Activated naive CD8-positive, alpha-beta T cell (primary cell): Measurements from ENCODE around the gene RPUSD1.
A peak's percentile ranks its signal among the peaks of the same experiment; 100 is the strongest.
"Not testable (repeated sequence)": the region's sequence is repeated elsewhere in the genome, so short reads cannot be mapped to it uniquely, and the experiment has no call there.

Source experiments
- H3K27ac Mint-ChIP-seq: one replicate; pipeline ENCODE4 v1.8.0; 2021; ENCODE audit warnings: mixed read lengths
- H3K27me3 Mint-ChIP-seq: one replicate; pipeline ENCODE4 v1.8.0; 2021; ENCODE audit warnings: mixed read lengths
- H3K36me3 Mint-ChIP-seq: one replicate; pipeline ENCODE4 v1.8.0; 2021; ENCODE audit warnings: mixed read lengths
- H3K4me1 Mint-ChIP-seq: one replicate; pipeline ENCODE4 v1.8.0; 2021; ENCODE audit warnings: low read depth, mixed read lengths
- H3K4me3 Mint-ChIP-seq: one replicate; pipeline ENCODE4 v1.8.0; 2021; ENCODE audit warnings: mild to moderate bottlenecking, mixed read lengths
- H3K9me3 Mint-ChIP-seq: one replicate; pipeline ENCODE4 v1.8.0; 2021; ENCODE audit warnings: low read depth, mixed read lengths

Gene RPUSD1, protein sequence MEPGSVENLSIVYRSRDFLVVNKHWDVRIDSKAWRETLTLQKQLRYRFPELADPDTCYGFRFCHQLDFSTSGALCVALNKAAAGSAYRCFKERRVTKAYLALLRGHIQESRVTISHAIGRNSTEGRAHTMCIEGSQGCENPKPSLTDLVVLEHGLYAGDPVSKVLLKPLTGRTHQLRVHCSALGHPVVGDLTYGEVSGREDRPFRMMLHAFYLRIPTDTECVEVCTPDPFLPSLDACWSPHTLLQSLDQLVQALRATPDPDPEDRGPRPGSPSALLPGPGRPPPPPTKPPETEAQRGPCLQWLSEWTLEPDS

DNA sequence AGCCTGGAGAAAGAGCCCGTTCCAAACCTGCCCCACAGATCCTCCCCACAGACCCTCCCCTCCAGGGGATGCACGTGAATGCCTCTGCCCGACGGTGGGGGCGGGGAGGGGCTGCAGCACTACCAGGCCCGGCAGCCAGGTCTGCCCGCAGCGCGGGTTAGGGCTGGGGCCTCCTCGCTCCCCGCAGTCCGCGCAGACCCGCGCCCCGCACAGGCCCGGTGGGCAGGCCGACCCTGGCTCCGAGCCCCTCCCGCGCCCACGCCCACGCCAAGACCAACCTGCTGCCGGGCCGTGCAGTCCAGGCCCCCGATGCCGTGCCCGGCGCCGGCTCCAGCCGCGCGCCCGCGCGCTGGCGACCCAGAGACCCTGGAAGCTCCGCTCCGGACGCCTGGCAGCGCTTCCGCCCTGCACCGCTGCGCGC is at the start of gene RPUSD1:
Gene RPUSD1, minus strand, starts transcription at position 404 of the 421 bp plus-strand sequence. CDS start 644 bp downstream, outside the sequence.
- H3K4me1 Mint-ChIP-seq: peaks cover 4% of the 10 kb centered on the region
- H3K27ac Mint-ChIP-seq: peak within 1 kb of the TSS; percentile 68
- H3K4me3 Mint-ChIP-seq: peak within 1 kb of the TSS; percentile 88
- no peaks in the 10 kb centered on the region for H3K36me3 Mint-ChIP-seq
- H3K27me3 Mint-ChIP-seq: no peaks in the 10 kb centered on the region
- H3K9me3 Mint-ChIP-seq: no peaks in the 10 kb centered on the region

DNA sequence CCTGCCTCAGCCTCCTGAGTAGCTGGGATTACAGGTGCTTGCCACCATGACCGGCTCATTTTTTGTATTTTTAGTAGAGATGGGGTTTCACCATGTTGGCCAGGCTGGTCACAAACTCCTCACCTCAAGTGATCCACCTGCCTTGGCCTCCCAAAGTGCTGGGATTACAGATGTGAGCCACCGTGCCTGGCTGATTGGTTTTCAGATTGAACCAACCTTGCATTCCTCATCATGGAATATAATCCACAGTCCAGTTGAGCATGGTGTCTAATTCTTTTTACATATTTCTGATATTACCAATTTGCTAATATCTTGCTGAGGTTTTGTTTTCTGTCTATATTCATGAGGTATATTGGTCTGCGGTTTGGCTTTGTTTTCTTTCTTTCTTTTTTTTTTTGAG is 48.6 kb upstream of the RPUSD1 start:
- H3K27me3 Mint-ChIP-seq, H3K9me3 Mint-ChIP-seq, H3K4me1 Mint-ChIP-seq, H3K36me3 Mint-ChIP-seq, H3K27ac Mint-ChIP-seq, H3K4me3 Mint-ChIP-seq: not testable (repeated sequence)

DNA sequence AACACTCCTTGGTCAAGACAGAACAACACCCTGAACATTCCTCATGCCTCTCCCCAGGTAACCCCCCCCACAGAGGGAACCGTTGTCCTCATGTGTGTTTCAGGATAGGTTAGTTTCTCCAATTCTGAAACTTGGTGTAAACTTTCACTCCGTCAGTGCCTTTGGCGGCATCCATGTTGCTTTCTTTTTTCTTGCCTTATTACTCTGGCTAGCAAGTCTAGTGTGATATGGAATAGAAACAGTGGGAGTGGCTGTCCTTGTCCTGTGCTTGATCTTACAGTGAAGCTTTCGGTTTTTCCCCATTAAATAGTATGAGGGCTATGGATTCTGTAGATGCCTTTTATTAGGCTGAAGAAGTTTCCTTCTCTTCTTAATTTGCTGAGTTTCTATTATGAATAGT is 48.0 kb upstream of the RPUSD1 start:
- H3K9me3 Mint-ChIP-seq: peaks cover 6% of the 10 kb centered on the region
- no peaks in the 10 kb centered on the region for H3K4me1 Mint-ChIP-seq
- H3K27ac Mint-ChIP-seq: no peak overlapping the region
- H3K4me3 Mint-ChIP-seq: no peak overlapping the region
- no peaks in the 10 kb centered on the region for H3K27me3 Mint-ChIP-seq
- H3K36me3 Mint-ChIP-seq: no peaks in the 10 kb centered on the region

DNA sequence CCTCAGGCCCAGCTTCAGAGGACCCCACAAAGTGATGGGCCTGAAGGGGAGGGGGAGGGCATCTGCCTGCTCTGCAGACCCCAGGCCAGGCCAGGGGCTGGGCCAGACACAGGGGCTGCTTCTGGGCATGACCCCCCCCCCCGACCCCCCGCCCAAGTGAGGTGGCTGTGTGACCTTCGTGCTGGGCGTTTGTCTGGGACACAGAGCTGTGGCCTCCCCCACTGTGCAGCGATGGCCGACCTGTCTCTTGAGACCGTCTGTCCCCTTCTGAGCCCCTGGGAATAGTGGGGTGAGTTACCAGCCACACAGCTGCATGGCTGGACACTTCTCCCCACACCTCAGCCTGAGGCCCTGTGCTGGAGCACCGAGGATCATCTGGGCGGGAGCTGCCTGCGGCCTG is 47.2 kb upstream of the RPUSD1 start:
- H3K4me3 Mint-ChIP-seq: no peak overlapping the region
- H3K27ac Mint-ChIP-seq: no peak overlapping the region
- no peaks in the 10 kb centered on the region for H3K27me3 Mint-ChIP-seq
- no peaks in the 10 kb centered on the region for H3K4me1 Mint-ChIP-seq
- no peaks in the 10 kb centered on the region for H3K36me3 Mint-ChIP-seq
- H3K9me3 Mint-ChIP-seq: peaks cover 6% of the 10 kb centered on the region

DNA sequence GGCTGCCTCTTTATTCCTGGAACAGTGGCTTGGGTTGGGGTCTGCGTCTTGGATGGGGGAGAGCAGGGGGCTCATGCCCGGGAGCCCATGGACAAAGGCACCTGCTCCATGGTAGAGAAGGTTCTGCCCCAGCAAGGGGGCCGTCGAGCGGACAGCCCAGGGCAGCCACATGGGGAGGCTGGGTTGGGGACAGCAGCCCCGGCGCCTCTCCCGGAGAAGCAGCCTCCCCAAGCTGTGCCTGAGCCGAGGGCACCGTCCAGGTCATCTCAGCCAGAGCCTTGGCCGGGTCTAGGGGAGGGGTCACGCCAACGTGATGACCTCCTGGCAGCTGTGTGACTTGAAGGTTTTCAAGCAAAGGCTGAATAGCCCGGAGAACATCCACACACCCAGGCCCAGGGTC is 45.2 kb upstream of the RPUSD1 start:
- H3K36me3 Mint-ChIP-seq: no peaks in the 10 kb centered on the region
- H3K9me3 Mint-ChIP-seq: peaks cover 6% of the 10 kb centered on the region
- peaks cover 2% of the 10 kb centered on the region for H3K27me3 Mint-ChIP-seq
- no peaks in the 10 kb centered on the region for H3K4me1 Mint-ChIP-seq
- no peak overlapping the region for H3K4me3 Mint-ChIP-seq
- no peak overlapping the region for H3K27ac Mint-ChIP-seq

DNA sequence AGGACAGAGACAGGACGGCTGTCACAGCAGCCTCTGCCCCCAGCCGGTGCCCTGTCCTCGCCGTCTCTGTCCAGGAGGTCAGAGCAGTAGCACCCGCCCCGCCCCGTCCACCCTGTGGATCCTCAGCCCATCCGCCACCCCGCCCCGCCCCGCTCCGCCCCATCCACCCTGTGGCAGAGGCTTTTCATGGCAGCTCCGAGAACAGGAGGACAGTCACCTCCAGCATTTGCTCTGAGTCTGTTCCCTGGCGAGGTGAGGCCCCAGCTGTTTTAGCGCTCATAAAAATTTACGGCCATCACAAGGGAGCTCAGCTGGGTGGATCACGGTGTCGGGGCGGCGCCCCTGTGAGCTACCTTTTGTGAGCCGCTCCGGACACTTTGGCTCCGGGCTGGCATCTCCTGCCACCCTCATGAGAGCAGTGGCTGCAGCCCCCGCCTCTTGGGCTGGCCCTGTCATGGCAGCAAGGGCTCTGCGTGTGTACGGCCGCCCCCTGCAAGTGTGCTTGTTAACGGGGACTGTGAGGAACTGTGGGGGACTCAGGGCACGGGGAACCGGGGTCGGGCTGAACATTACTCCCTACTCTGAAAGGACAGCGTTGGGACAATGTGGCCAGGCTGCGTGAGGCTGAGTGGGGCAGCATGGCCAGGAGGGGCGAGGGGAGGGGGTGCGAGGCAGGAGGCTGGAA is 44.6 kb upstream of the RPUSD1 start:
- Mint-ChIP-seq H3K27me3 (peaks cover 2% of the 10 kb centered on the region), H3K36me3 (no peaks in the 10 kb centered on the region), H3K27ac (no peak overlapping the region), H3K9me3 (peaks cover 6% of the 10 kb centered on the region), H3K4me1 (no peaks in the 10 kb centered on the region), H3K4me3 (no peak overlapping the region)

DNA sequence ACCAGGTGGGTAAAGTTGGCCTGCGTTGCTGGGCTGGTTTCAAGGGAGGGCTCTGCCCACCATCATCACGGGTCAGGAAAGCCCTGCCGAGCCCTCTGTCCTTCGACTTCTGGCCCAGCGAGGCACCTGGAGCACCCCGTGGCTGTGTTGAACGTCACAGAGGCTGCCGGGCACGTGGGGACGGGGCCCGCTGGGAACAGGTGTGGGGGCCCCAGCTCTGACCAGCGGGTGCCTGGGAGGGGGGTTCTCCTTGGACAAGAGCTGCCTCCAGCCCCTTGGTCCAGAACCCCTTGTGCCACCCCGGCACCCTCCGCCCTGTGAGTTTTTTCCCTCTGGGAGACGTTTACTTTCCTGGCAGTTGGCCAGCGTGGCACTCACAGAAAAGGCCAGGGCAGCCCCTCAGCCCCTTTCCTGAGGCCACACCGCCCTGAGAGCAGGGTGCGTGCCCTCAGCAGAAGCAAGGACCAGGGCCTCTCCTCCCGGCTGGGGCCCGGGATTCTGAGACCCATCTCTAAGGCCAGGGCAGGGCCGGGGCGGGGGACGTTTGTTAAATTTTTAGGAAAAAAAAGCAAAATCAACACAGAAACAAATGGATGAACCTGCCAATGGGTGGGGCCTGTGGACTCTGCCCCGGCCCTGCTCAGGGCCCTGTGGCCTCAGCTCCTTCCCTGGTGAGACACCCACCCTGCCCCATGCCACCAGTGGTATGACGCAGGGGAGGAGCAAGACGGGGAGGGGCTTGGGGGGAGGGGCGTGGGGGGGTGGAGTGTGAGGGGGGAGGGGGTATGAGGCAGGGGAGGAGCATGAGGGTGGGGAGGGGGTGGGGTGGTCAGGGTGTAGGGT is 43.6 kb upstream of the RPUSD1 start:
- Mint-ChIP-seq H3K4me3 (no peak overlapping the region), H3K27ac (no peak overlapping the region), H3K4me1 (no peaks in the 10 kb centered on the region), H3K9me3 (peaks cover 6% of the 10 kb centered on the region), H3K27me3 (peaks cover 2% of the 10 kb centered on the region), H3K36me3 (no peaks in the 10 kb centered on the region)

DNA sequence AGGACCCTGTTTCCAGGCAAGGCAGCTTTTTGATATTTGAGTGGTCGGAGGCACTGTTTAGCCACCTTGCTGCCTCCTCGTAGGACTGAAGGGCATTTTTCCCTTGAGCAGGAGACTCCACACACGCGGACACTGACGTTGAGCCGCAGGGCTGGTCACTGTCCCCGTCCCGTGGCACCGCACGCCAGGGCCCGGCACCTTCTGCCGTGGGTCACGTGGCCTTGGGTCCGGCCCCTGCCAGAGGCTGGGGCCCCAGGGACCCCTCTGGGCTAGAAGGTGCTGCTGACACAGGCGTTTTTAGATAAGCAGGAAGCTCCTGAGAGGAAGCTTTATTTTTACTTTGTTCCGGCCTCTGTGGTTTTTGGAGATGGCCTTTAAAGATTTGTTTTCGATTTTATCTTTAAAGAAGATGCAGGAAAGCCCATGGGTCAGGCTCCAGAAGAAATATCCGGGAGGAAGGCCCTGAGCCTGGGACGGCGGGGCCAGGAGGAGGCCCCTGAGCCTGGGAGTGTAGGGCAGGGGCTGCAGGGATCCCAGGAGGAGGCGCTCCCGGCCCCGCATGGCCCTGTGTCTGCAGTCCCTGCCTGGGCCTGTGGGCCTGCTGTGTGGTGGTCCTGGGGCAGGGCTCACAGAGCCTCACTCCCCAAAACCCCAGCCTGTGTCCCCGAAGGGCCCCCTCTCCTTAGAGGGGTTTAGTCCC is 42.8 kb upstream of the RPUSD1 start:
- H3K27ac Mint-ChIP-seq: no peak overlapping the region
- no peaks in the 10 kb centered on the region for H3K4me1 Mint-ChIP-seq
- no peak overlapping the region for H3K4me3 Mint-ChIP-seq
- no peaks in the 10 kb centered on the region for H3K9me3 Mint-ChIP-seq
- peaks cover 2% of the 10 kb centered on the region for H3K27me3 Mint-ChIP-seq
- no peaks in the 10 kb centered on the region for H3K36me3 Mint-ChIP-seq

DNA sequence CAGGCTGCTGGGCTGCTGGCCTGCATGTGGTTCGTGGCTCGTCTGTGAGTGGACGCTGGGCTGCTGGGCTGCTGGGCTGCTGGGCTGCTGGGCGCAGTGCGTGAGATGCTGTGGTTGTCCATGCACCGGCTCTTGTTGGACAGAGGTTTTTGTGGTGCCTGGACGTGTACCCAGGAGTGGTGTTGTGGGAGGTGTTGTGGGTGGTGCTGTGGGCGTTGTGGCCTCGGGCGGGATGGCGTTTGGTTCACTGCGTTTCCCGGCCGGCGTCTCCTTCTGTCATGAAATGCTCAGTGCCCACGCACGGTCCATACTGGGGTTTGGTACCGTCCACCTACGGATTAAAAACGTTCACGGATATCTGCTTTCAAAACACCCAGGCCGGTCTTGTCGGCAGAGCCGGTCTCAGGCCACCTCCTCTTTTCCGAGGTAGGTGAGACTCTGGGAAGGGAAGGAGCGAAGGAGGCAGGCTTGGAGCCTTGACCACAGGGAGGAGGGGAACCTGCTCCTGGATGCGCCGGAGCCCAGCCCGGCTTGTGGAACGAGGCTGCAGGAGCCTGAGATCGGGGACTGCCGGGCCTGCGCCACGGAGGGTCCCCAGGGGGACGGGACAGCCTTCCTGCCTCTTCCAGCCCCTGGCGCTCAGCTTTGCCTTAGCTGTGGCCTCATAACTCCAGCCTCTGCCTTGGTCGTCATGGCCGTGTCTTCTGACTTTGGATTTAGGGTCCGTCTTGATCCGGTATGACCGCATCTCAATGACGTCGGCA is 42.1 kb upstream of the RPUSD1 start:
- Mint-ChIP-seq H3K36me3 (no peaks in the 10 kb centered on the region), H3K27me3 (peaks cover 2% of the 10 kb centered on the region), H3K9me3 (no peaks in the 10 kb centered on the region), H3K4me3 (no peak overlapping the region), H3K4me1 (no peaks in the 10 kb centered on the region), H3K27ac (no peak overlapping the region)

DNA sequence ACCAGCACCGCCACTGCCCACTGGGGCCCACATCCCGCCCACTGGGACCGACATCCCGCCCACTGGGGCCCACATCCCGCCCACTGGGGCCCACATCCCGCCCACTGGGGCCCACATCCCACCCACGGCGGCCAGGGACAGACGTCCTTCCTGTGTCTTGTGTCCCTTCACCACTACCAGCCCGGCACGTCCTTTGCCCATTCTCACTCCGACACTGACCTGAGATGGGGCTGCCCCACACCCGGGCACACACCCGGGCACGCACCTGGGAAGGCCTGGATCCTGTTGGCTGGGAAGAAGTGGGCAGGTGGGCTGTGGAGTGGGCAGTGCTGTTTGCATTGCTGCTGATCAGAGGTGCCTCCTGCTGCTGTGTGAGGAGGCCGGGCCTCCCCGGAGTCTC is 40.7 kb upstream of the RPUSD1 start:
- no peak overlapping the region for H3K4me3 Mint-ChIP-seq
- H3K9me3 Mint-ChIP-seq: no peaks in the 10 kb centered on the region
- H3K36me3 Mint-ChIP-seq: no peaks in the 10 kb centered on the region
- H3K27me3 Mint-ChIP-seq: peaks cover 2% of the 10 kb centered on the region
- no peaks in the 10 kb centered on the region for H3K4me1 Mint-ChIP-seq
- H3K27ac Mint-ChIP-seq: no peak overlapping the region

DNA sequence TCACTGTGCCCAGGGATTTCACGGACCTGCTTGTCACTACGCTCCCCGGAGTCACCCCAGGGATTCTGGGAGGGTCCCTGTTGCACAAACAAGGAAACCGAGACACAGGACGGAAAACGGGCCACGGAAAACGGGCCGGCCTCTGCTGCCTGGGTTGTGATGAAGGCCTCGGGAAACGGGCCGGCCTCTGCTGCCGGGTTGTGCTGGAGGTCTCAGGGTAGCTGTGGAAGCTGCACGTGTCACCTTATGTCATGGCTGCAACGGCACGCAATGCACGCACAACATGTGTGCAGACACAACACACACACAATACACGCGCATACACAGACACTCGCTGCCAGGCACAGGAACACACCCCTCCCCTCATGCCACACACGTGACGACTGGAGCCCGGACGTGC is 39.3 kb upstream of the RPUSD1 start:
- Mint-ChIP-seq H3K9me3 (no peaks in the 10 kb centered on the region), H3K4me3 (no peak overlapping the region), H3K4me1 (no peaks in the 10 kb centered on the region), H3K36me3 (no peaks in the 10 kb centered on the region), H3K27ac (no peak overlapping the region), H3K27me3 (peaks cover 2% of the 10 kb centered on the region)

DNA sequence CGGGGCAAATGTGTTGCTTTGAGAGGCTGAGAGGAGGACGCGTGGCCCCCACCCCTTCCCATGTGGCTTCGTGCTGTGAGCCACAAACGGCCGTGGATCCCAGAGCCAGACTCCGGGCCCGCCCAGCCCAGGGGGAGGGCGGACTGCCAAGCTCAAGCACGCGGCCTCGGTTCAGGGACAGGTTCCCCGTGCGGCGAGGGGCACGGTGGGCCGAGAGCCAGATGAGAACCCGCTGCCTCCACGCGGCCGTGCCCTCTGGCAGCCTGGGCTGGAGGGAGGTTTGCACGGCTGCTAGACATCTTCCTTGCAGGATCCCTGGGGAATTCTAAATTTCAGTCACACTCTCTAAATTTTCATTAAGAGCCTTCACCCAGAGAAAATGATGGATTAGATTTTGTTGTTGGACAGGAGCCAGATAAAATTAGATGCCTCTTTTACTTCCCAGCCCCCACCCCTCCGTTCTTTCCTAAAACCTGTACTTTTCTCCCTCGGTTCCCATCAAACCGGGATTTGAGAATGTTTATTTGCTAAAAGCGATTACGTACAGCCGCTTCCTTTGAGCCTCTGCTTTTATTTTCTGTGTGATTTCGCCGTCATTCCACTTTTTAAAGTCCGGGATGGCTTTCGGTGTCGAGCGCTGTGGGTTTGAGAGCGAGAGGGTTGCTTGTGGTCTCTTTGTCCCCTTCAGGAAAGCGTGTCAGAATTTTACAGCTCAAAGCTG is 37.3 kb upstream of the RPUSD1 start:
- no peak overlapping the region for H3K4me3 Mint-ChIP-seq

DNA sequence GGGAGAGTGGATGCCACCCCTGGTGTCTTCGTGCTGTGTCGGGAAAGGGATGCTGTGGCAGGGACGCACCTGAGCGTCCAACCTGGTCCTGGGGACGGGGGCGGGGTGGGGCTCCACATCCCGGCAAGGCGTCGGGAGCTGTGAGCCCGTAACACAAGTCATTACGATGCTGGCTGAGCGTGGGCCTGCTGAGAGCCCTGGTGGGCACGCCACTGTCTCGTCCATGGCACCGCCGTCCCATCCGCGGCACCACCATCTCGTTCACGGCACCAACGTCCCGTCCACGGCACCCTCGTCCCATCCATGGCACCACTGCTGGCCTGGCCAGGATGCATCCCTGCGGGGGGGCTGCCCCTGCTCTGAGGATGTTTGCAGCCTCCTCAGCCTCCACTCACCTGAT is 36.4 kb upstream of the RPUSD1 start:
- H3K4me1 Mint-ChIP-seq: peaks cover 6% of the 10 kb centered on the region
- no peaks in the 10 kb centered on the region for H3K27me3 Mint-ChIP-seq
- no peak overlapping the region for H3K4me3 Mint-ChIP-seq
- H3K9me3 Mint-ChIP-seq: no peaks in the 10 kb centered on the region
- no peaks in the 10 kb centered on the region for H3K36me3 Mint-ChIP-seq
- H3K27ac Mint-ChIP-seq: no peak overlapping the region

More for the DNA sequence above, 37.3 kb upstream of the RPUSD1 start:
- Mint-ChIP-seq H3K9me3 (no peaks in the 10 kb centered on the region), H3K36me3 (no peaks in the 10 kb centered on the region), H3K4me1 (no peaks in the 10 kb centered on the region), H3K27me3 (peaks cover 2% of the 10 kb centered on the region), H3K27ac (no peak overlapping the region)

DNA sequence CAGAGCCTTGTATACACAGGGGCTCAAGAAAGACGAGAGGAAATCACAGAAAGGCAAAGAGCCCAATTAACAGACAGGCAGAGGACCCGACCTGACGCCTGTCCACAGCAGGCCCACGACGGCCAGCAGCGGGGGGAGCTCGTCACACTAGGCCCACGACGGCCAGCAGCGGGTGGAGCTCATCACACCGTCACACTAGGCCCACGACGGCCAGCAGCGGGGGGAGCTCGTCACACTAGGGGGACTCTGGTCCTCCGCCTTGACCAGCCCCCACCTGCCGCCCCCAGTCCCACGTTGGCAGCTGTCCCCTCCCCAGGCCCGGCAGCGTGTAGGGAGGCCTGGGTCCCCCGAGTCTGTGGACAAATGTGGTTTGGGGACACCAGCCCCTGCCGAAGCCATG is 36.0 kb upstream of the RPUSD1 start:
- no peak overlapping the region for H3K27ac Mint-ChIP-seq
- no peaks in the 10 kb centered on the region for H3K27me3 Mint-ChIP-seq
- H3K4me3 Mint-ChIP-seq: no peak overlapping the region
- H3K36me3 Mint-ChIP-seq: no peaks in the 10 kb centered on the region
- H3K9me3 Mint-ChIP-seq: no peaks in the 10 kb centered on the region
- peaks cover 10% of the 10 kb centered on the region for H3K4me1 Mint-ChIP-seq
